SK-N-MC (cell line): ENCODE data around the gene UGT1A6.

ENCODE experiments used
- FOXP2 ChIP-seq: optimal IDR thresholded peaks from 2 replicates; pipeline ENCODE3; 2011; ENCODE audit warnings: mild to moderate bottlenecking, moderate library complexity; ENCODE audit not compliant: insufficient read depth; ENCODE audit errors: extremely low read length, control extremely low read depth
- POLR2AphosphoS5 ChIP-seq: IDR thresholded peaks from 2 replicates; pipeline ENCODE4 v1.6.1; 2012; ENCODE audit warnings: mild to moderate bottlenecking, low read depth, low read length, borderline replicate concordance

DNA sequence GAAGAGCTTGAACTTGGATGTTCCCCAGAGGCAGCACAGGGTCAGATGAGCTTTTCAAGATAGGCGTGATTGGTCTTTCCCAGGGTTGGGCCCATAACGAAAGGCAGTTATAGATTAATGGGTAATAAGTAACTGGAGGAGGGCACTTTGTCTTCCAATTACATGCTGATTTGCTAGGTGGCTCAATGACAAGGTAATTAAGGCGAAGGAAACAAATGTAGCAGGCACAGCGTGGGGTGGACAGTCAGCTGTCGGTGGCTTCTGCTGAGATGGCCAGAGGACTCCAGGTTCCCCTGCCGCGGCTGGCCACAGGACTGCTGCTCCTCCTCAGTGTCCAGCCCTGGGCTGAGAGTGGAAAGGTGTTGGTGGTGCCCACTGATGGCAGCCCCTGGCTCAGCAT, 25.9 kb downstream of the UGT1A6 start, which contains the start of gene UGT1A4:
- TF ChIP-seq POLR2AphosphoS5, result no peak
- TF ChIP-seq FOXP2, result no peak
